Brain pericyte (primary cell): ENCODE measurements around the gene SFXN1.
"Not testable (repeated sequence)": the region's sequence is repeated elsewhere in the genome, so short reads cannot be mapped to it uniquely, and the experiment has no call there.

Experiments
- DNase-seq: peaks from one replicate; pipeline ENCODE4 v3.0.0-alpha.2; 2012; ENCODE audit warnings: low read depth, low spot score

The SFXN1 gene

DNA sequence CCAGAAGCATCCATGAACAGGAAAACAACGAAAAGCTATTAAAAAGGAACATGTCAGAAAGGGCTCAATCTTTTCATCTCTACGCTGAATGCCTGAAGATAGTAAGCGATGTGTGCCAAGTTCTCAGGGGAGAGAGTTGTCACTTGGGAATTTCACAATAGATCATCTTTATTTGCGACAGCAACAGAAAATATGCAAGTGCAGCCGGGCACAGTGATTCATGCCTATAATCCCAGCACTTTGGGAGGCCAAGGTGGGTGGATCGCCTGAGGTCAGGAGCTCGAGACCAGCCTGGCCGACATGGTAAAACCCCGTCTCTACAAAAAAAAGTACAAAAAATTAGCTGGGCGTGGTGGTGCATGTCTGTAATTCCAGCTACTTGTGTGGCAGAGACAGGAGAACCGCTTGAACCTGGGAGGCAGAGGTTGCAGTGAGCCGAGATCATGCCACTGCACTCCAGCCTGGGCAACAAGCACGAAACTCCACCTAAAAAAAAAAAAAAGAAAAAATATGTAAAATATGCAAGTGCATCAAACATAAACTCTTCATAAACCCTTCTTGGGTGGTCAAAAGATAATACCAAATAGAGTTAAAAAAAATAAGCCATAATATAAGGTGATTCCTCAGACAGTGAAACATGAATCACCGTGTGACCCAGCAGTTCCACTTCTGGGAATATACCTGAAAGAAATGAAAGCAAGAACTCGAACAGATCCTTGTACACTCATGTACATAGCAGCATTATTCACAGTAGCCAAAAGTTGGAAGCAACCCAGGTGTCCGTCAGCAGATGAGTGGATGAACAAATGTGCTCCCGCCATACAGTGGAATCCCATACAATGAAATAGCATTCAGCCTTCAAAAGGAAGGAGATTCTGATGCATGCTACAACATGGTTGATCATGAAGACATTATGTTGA is 16.2 kb downstream of the SFXN1 start:
- no peak for DNase-seq

DNA sequence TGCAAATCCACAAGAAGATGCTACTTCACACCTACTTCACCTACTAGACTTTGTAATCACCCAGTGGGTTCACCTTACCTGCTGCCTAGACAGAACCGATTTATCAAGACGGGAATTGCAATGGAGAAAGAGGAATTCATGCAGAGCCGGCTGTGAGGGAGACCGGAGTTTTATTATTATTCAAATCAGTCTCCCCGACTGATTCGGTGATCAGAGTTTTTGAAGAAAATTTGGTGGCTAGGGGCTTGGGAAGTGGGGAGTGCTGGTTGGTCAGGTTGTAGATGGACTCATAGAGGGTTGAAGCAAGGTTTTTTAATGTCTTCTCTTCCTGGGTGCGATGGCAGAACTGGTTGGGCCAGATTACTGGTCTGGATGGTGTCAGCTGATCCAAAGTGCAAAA is 23.4 kb downstream of the SFXN1 start:
- DNase-seq = no peak

DNA sequence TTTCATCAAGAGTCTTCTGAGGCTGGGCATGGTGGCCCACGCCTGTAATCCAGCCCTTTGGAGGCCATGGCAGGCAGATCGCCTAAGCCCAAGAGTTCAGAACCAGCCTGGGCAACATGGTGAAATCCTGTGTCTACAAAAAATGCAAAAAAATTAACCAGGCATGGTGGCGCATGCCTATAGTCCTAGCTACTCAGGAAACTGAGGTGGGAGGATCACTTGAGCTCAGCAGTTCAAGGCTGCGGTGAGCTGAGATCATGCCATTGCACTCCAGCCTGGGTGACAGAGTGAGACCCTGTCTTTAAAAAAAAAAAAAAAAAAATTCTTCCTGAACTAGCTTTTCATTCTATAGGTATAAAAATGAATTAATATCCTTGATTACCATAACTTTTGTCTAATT is 29.3 kb downstream of the SFXN1 start:
- not testable (repeated sequence) for DNase-seq

DNA sequence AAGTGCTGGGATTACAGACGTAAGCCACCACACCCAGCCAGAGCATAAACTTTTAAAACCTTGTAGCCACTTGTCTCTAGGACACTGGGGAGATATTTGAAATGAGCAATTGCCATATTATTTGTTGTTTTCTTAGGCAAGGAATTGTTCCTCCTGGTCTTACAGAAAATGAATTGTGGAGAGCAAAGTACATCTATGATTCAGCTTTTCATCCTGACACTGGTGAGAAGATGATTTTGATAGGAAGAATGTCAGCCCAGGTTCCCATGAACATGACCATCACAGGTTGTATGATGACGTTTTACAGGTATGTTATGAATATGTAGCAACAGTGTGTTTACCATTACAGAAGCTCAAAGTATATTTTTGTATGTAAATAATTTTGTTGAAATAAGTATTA is 30.5 kb downstream of the SFXN1 start:
- DNase-seq = no peak

DNA sequence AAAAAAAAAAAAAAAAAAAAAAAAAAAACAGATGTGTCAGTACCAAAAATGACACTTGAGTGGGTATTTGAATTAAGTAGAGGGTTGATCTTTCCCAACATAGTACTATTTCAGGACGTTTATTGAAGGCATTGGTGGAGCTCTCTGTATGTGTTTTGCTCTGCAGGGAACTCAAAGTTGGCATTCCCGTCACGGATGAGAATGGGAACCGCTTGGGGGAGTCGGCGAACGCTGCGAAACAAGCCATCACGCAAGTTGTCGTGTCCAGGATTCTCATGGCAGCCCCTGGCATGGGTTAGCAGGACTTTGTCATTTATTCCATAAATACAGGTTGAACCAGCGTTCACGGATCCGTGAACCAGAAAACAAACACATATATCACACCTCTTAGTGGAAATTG is 34.9 kb downstream of the SFXN1 start:
- no peak for DNase-seq

DNA sequence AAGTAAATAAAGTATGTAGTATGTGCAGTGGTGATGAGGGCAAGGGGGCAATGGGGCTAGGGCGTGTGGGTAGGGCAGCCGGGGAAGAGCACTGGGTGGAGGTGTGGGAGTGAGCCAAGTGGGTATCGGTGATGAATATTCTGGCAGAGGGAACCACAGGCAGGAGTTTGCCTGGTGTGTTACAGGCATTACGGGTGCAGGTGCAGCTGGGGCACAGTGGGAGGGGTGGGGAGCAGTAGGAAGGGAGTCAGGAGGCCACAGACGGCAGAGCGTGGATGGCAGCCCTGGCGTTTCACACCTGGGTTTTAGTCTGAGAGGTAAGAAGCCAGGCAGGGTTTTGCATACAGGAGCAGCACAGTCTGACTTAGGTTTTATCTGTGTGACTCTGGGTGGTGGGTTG is 35.4 kb downstream of the SFXN1 start:
- no peak for DNase-seq

DNA sequence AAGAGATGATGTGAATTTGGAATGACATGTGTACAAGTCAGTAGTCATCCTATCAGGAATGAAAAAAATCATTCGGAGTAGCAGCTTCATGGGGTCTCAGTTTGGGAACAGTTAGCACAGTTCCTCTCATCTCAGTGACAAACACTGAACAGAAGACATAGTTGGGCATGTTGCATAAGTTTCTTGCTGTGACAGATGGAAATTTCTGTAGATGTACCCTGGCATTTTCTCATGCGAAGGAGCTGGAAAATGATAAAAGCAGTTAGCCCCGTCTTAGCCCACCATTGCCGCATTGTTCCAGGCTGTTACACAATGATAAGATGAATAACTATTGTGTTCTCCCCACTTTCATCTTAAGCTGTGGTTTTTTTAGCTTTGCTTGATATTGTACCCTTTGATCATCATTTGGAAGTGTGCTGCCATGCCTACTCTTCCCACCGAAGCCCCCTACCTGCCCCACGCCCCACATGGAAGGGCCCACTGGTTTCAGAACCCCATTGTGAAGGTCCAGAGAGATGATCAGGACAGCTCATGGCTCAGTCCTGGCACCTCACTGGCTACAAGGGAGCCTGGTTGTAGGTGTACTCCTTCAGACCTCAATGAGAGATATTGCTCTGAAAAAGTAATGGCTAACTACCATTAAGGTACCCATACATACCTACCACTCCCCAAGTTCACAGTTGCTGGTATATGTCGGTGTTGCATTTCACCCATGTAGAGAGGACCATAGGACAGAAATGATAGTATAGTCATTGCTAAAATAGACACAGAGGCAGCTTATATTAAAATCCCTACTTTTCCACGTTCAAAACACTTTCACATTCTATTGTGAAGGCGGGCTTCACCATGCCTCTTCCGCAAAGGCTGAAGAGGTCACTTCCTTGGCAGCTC is 38.8 kb downstream of the SFXN1 start:
- no peak for DNase-seq

DNA sequence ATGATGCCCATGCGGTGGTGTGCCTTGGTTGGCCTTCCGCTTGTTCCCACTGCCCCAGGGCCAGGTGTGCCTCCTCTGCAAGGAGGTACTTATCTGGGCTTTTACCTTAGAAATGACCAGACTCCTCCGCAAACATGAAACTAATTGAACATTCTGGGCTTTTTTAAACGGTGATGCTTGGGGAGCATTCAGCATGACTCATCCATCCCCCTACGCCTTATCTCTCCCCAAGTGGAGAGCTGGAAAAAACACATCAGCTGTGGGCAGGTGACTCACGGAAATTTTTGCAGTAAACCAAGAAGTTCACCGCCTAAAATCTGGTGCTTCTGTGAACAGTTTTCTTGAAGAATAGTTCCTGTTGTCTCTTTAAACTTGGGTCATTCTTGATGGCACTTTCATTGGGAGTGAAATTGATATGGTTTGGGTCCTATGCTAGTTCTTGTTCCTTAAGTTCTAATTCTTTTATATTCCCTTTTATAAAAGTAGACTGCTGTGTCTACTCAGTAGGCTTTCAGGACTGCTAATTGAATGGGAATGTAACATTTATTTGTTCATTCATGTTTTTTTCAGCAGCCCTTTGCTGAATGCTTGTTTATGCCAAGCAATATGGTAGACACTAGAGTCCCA is 39.6 kb downstream of the SFXN1 start:
- no peak for DNase-seq

DNA sequence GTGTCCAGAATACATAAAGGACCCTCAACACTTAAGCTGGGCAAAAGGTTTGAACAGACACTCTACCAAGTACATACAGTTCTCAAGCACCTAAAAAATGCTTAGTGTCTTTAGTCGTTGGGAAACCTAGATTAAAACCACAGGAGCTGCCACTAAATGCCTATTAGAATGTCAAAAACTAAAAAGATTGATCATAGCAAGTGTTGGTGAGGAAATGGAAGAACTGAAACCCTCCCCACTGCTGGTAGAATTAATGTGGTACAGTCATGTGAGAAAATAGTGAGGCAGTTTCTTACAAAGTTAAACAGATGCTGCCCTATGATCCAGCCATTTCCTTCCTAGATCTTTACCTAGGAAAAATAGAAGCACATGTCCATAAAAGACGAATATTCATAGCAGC is 40.6 kb downstream of the SFXN1 start:
- no peak for DNase-seq

DNA sequence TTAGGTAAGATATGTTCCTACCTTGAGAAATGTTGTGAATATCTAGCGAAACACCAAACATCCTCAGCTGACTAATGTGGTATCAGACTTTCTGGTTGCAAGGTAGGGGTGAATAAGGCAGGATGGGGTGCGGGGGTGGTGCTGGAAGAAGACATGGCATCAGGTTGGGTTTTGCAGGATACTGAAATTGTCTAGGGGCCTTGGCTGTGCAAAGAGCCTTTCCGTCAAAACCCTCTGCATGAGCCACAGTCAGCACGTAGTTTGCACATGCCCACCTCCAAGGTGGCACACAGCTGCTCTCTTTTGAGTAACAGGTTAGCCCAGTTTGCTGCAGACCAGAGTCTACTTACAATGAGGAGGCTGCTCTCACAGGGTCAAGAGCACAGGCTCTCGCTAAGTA is 42.0 kb downstream of the SFXN1 start:
- no peak for DNase-seq

DNA sequence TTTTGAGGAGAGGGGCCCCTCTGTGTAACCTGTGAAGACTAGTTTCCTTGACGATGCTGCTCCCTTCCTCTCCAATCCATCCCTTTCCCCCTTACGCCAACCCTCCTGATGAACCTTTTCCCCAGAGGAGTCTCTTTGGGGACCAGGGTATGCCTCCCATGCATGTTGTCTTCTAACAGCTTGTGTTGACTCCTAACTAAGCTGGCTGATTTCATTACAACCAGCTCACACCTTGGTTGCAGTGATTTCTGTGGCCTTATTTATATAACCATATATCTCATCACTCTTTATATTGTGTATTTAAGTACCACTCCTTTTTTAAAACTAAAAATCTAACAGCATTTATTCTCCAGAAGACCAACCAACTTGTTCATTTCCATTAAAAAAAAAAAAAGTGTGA is 42.5 kb downstream of the SFXN1 start:
- no peak for DNase-seq

DNA sequence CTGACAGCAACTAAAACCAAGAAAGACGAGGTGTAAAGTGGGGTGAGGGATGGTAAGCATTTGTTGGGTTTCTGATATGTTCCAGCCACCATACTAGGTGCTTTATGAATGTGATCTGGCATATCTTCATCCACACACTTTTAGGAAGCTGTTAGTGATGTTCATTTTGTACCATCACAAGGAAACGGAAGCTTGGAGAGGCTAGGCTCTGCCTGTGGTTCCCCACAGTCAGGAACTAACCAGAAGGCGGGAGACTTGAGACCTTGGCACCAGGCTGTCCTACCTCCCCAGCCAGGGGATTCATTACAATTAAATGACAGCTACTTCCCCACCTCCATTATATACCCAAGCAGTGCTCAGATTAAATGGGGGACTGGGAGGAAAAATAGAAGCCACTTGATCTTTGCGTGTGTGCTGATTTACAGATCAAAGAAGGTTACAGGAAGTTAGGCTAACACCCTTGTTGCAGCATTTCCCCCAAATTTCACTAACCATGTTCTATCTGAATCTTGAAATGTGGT is 43.0 kb downstream of the SFXN1 start:
- DNase-seq = no peak

DNA sequence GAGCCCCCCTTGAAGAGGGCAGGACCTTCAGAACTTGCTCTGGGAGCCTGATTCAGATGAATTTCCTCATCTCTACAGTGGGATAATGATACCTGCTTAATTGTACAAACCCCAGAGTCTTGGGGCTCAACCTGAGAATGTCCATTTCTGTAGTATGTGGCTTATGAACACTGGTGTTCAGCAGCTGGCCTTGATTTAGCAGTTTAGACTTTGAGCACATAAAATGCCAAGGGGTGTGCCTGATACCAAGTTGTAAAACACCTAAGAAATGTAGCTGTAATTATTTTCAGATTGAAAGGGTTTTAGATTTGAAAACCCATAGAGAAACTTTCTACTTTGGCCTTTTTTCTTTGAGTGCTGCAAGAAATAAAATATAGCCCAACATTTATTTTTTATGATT is 44.9 kb downstream of the SFXN1 start:
- no peak for DNase-seq

DNA sequence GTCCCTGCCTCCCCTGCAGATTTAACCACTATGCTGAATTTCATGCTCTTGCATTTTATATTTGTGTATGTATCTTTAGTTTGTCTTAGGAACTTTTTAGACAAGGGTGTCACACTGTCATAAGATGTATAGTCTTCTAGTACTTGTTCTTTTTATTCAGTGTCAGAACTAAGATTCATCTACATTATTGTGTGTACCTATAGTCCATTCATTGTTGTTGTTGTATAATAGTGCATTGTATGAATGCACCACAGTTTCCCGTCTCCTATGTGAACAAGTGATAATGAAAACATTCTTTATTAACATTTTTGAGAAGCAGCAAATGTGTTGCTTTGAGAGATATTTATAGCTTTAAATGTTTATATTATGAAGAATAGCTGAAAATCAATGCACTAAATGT is 45.9 kb downstream of the SFXN1 start:
- no peak for DNase-seq

DNA sequence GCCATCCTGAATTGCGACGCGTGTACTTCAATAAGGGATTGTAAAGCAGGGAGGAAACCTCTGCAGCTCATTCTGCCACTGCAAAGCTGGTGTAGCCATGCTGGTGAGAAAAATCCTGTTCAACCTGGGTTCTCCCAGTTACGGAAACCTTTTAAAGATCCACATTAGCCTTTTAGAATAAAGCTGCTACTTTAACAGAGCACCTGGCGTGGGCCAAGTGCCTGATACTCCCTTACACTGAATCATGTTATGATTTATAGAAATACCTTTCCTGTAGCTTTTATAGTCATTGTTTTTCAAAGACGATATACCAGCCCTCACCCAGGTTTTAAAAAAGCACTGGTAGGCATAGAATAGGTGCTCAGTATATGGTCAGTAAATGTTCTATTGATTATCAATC is 48.3 kb downstream of the SFXN1 start:
- no peak for DNase-seq

DNA sequence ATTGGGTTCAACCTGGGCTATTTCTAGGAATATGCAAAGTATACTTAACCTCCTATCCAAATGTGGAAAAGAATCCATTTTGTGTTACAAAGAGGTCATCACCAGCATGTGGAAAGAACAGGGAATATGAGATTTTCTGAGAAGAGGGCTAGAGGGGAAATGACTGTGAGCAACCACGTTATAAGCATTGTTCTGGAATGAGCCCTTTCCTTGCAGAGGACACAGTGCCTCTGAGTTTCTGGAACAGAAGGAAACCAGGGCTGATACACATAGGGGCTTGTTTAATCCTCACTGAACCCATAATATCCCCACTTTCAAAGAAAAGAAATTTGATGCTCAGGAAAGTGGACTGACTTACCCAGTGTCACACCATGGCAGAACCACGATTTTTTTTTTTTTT is 53.0 kb downstream of the SFXN1 start:
- DNase-seq = no peak

DNA sequence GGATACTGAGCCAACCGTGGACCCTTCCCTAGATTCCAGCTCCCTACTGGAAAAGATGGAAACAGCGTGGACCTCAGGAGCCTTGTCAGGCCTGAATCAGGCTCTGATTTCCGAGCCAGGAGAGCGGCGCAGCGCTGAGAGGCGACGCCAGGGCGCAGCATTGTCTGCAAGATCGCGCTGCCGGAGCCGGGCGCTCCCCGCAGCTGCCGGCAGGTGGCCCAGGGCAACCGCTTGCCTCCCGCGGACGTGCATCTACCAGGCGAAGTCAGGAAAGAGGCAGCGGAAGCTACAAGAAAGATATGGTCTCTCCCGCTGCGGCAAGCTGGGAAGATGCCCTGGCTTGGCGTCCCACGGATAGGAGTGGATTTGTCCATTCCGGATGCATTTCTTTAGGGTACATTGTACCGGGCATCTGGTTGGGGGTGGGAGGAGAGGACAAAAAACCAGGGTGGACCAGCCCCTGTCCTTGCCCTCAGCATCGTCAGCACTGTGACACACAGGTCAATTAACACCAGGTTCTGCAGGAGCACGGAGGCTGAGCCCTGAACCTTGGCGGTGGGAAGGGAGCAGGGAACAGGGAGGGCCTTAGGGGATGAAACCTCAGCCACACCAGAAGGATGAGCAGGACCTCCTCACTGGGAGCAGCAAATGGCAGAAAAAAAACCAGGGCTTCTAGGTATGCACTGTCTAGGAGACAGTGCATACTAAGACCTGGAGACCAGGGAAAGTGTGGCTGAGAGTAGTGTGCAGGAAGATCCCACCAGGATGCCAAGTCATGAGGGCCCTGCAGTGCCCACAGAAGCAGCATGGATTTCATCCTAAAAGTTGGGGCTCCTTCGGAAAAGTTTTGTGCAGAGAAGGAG is 55.9 kb downstream of the SFXN1 start:
- DNase-seq = peak; percentile 67

DNA sequence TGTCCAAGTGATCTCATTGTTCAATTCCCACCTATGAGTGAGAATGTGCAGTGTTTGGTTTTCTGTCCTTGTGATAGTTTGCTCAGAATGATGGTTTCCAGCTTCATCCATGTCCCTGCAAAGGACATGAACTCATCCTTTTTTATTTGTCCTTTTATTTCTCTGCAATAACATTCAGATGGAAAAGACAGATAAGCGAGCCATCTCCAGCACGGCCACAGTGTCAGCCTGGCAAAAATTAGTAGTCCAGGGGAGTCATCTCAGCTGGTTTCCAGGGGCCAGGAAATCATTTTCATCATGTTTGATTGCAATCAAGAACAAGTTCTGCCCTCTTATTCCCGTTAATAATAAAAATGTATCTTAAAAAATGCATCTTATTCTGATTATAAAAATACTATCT is 57.0 kb downstream of the SFXN1 start:
- not testable (repeated sequence) for DNase-seq

DNA sequence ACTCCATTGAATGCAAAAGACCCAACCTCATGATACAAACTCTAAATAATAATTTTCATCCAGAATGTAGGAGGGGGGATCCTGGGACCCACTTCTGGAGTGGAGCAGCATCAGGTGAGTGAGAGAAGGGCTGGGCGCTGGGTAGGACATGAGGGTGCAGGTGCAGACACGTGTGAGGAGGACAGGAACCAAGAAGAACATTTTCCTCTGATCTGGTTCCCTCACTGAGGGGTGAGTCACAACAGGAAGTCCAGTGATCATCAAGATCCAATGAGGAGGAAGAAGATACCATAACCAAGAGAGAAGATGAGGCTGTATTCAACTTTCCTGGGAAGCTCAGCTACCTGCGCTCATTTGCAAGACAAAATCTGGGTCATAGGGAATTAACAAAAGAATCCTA is 57.4 kb downstream of the SFXN1 start:
- no peak for DNase-seq

DNA sequence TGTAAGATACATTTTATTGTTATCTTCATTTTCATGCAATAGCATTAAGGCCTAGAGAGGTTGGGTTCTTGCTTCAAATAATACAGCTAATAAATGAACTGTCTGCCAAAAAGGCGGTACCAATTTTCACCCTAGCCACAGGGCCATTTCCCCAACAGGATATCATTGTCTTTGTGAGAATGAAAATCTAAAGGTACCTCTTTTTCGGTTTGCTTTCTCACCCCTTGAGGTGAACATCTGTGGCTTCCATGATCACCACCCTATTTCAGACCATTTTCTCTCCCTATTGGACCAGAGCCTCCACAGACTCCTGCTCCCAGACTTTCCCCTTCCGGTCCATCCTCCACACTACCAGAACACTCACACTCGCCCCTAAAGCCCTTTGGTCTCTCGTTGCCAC is 60.2 kb downstream of the SFXN1 start:
- DNase-seq = no peak

DNA sequence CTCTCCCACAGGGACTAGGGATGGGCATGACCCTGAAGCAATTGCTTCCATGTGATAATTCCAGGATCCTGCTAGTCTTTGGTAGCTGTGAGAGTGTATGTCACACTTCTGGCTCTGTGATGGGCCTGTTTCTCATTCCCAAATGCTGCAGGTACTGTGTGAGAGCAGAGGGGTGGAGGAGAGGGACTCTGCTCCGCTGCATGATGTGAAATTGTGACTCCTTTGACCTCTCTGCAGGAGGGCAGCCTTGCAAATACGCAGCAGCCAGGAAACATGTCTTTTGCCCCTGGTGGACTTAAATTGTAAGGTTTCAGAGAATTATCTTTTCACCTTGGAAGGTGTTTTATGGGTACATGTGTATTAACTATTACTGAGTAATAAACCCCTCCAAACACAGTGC is 61.6 kb downstream of the SFXN1 start:
- DNase-seq = no peak
